Hepatocyte (in vitro differentiated cells): ENCODE measurements around the gene HK3. TPM values are rescaled to one million over a fixed set of nuclear protein-coding genes. Genes with fewer than 3 reads are reported as not detected.
A peak's percentile ranks its signal among the peaks of the same experiment; 100 is the strongest.

Source experiments
- DNase-seq: peaks from one replicate; pipeline ENCODE4 v3.0.0-alpha.2; 2016; ENCODE audit warnings: low spot score
- H2AFZ ChIP-seq: fragments of 200-600 bp; sonication (generic); 2 replicates; pipeline ENCODE4 v1.6.0; 2016; ENCODE audit warnings: antibody characterized with exemption, mild to moderate bottlenecking
- H3K27ac ChIP-seq: fragments of 200-600 bp; sonication (generic); 2 replicates; pipeline ENCODE4 v1.5.1; 2016; ENCODE audit warnings: mild to moderate bottlenecking
- H3K27me3 ChIP-seq: fragments of 200-600 bp; sonication (generic); 2 replicates; pipeline ENCODE4 v1.6.1; 2016
- H3K36me3 ChIP-seq: fragments of 200-600 bp; sonication (generic); replicated peaks from 2 replicates; pipeline ENCODE4 v1.5.1; 2016; ENCODE audit warnings: low read depth; ENCODE audit not compliant: insufficient read depth
- H3K4me1 ChIP-seq: fragments of 200-600 bp; sonication (generic); 2 replicates; pipeline ENCODE4 v1.5.1; 2016; ENCODE audit warnings: mild to moderate bottlenecking, moderate library complexity; ENCODE audit not compliant: insufficient read depth
- H3K4me2 ChIP-seq: fragments of 200-600 bp; sonication (generic); 2 replicates; pipeline ENCODE4 v1.6.0; 2016
- H3K4me3 ChIP-seq: fragments of 200-600 bp; sonication (generic); 2 replicates; pipeline ENCODE4 v1.5.1; 2016; ENCODE audit warnings: mild to moderate bottlenecking
- H3K79me2 ChIP-seq: fragments of 200-600 bp; sonication (generic); 2 replicates; pipeline ENCODE4 v1.6.0; 2017; ENCODE audit warnings: mild to moderate bottlenecking
- H3K9me2 ChIP-seq: fragments of 200-600 bp; sonication (generic); replicated peaks from 2 replicates; pipeline ENCODE4 v1.6.0; 2017; ENCODE audit warnings: mild to moderate bottlenecking; ENCODE audit not compliant: insufficient read depth
- H3K9me3 ChIP-seq: fragments of 200-600 bp; sonication (generic); 2 replicates; pipeline ENCODE4 v1.5.1; 2016; ENCODE audit warnings: low read depth, mild to moderate bottlenecking
- H4K20me1 ChIP-seq: fragments of 200-600 bp; sonication (generic); 2 replicates; pipeline ENCODE4 v1.6.0; 2016; ENCODE audit warnings: mild to moderate bottlenecking; ENCODE audit not compliant: insufficient read depth, poor library complexity, severe bottlenecking
- EZH2 ChIP-seq: fragments of 200-600 bp; sonication (generic); IDR thresholded peaks from 2 replicates; pipeline ENCODE4 v1.6.1; 2016; ENCODE audit warnings: antibody characterized with exemption, mild to moderate bottlenecking, borderline replicate concordance
- EZH2phosphoT487 ChIP-seq: fragments of 200-600 bp; sonication (generic); IDR thresholded peaks from one replicate; pipeline ENCODE4 v1.6.1; 2018; ENCODE audit warnings: antibody characterized with exemption, mild to moderate bottlenecking, low read depth, moderate library complexity; ENCODE audit not compliant: unreplicated experiment, severe bottlenecking
- WGBS: methylation state at CpG from one replicate; pipeline ENCODE4 v1.1.6; 2016; ENCODE audit warnings: low lambda C conversion rate; ENCODE audit errors: missing lambda C conversion rate; 5-methylcytosine and 5-hydroxymethylcytosine counted together
- polyA plus RNA-seq: library from polyadenylated mRNA; unstranded; fragments of >200 nt; fragmentation: Nextera tagmentation; extraction: Ambion mirVana; gene quantifications from 2 replicates; pipeline ENCODE4 v1.2.1, GENCODE V29; 2016
- total RNA-seq: library from RNA; depleted of rRNA; stranded (reverse); fragments of >200 nt; gene quantifications from 2 replicates; pipeline ENCODE4 v1.2.3, GENCODE V29; 2014
- TF ChIP-seq, protein P1 (sequence below): fragments of 200-600 bp; sonication (generic); IDR thresholded peaks from 2 replicates; pipeline ENCODE4 v1.5.1; 2016; ENCODE audit warnings: antibody characterized with exemption, mild to moderate bottlenecking; ENCODE audit not compliant: poor library complexity

HK3 gene
- total and polyA plus RNA-seq, 2 experiments from 2014 or later: 0.73 TPM; not detected in 1

DNA sequence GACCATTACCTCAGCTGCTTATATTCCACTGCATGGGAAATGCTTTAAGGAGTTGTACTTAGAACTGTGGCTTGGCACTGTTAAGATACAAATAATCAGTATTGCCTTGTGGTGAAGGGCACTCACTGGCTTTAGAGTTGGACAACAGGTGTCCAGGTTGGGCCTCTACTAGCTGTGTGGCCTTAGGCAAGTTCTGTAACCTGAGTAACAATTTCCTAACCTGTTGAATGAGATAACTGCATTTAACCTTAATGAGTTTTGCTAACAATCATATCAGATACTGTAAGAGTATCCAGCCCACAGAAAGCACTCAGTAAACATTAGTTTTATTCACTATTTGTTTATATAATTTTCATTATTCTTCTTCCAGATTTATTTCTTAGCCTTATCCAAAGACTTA, 17.2 kb upstream of the HK3 start:
- H3K4me3 ChIP-seq: no peak overlapping the region
- no peaks in the 10 kb centered on the region for H3K4me1 ChIP-seq
- H2AFZ ChIP-seq: no peak overlapping the region
- H3K27me3 ChIP-seq: no peaks in the 10 kb centered on the region
- no peaks in the 10 kb centered on the region for H3K79me2 ChIP-seq
- no peak overlapping the region for H3K4me2 ChIP-seq
- H3K36me3 ChIP-seq: no peaks in the 10 kb centered on the region
- no peaks in the 10 kb centered on the region for H4K20me1 ChIP-seq
- no peaks in the 10 kb centered on the region for H3K9me3 ChIP-seq
- TF ChIP-seq EZH2phosphoT487 (no peak), EZH2 (no peak)
- TF ChIP-seq, protein P1, sequence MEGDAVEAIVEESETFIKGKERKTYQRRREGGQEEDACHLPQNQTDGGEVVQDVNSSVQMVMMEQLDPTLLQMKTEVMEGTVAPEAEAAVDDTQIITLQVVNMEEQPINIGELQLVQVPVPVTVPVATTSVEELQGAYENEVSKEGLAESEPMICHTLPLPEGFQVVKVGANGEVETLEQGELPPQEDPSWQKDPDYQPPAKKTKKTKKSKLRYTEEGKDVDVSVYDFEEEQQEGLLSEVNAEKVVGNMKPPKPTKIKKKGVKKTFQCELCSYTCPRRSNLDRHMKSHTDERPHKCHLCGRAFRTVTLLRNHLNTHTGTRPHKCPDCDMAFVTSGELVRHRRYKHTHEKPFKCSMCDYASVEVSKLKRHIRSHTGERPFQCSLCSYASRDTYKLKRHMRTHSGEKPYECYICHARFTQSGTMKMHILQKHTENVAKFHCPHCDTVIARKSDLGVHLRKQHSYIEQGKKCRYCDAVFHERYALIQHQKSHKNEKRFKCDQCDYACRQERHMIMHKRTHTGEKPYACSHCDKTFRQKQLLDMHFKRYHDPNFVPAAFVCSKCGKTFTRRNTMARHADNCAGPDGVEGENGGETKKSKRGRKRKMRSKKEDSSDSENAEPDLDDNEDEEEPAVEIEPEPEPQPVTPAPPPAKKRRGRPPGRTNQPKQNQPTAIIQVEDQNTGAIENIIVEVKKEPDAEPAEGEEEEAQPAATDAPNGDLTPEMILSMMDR: no peak
- DNase-seq: no peak
- H3K9me2 ChIP-seq: no peaks in the 10 kb centered on the region
- H3K27ac ChIP-seq: no peak overlapping the region

DNA sequence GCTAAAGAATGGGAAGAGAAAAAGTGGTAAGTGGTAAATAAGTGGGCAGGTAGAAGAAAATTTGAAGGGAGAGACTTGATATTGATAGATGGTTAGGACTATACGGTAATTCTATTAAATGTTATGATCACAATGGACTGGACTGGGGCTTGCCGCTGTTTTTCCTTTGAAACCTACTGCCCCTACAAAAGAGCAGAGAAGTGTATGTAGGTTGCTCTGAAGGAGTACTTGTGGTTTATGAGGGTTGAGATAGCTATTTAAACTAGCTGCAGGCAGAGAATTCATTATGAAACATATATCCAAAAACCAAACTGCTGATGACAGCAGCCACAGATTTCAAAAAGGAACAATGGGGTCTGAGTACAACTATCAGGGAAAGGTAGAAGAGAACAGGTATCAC, 16.8 kb upstream of the HK3 start:
- no peak overlapping the region for H3K4me2 ChIP-seq
- H3K4me3 ChIP-seq: no peak overlapping the region
- no peaks in the 10 kb centered on the region for H3K4me1 ChIP-seq
- no peaks in the 10 kb centered on the region for H3K9me3 ChIP-seq
- H3K27me3 ChIP-seq: no peaks in the 10 kb centered on the region
- TF ChIP-seq EZH2phosphoT487 (no peak), EZH2 (no peak)
- TF ChIP-seq, protein P1: no peak
- 69% methylated on average over 2 of the region's 2 CpGs for WGBS
- H4K20me1 ChIP-seq: no peaks in the 10 kb centered on the region
- no peak for DNase-seq
- no peak overlapping the region for H3K27ac ChIP-seq
- no peaks in the 10 kb centered on the region for H3K79me2 ChIP-seq
- no peaks in the 10 kb centered on the region for H3K9me2 ChIP-seq
- no peak overlapping the region for H2AFZ ChIP-seq
- no peaks in the 10 kb centered on the region for H3K36me3 ChIP-seq

DNA sequence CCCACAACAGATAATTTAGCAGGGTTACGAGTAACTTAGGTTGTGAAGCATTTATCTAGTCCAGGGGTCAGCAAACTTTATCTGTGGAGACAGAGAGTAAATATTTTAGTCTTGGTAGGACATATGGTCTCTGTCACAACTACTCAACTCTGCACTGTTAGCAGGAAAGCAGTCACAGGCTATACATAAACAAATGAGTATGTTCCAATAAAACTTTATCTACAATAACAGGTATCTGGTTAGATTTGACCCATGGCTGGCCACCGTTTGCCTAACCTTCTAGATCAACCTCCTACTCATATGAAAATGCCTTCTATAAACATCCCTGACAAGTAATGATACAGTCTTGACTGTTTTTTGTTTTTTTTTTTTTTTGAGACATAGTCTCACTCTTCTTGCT, 13.0 kb upstream of the HK3 start:
- Histone ChIP-seq H3K27ac (peak overlapping the region; percentile 12), H3K4me3 (no peak overlapping the region), H4K20me1 (no peaks in the 10 kb centered on the region), H2AFZ (no peak overlapping the region), H3K27me3 (no peaks in the 10 kb centered on the region), H3K9me2 (no peaks in the 10 kb centered on the region), H3K36me3 (no peaks in the 10 kb centered on the region), H3K4me2 (no peak overlapping the region), H3K9me3 (no peaks in the 10 kb centered on the region), H3K79me2 (no peaks in the 10 kb centered on the region), H3K4me1 (no peaks in the 10 kb centered on the region)
- WGBS: 35% methylated on average over 2 of the region's 2 CpGs
- TF ChIP-seq EZH2: no peak
- TF ChIP-seq, protein P1: no peak
- TF ChIP-seq EZH2phosphoT487: no peak
- no peak for DNase-seq
